ENCODE measurements around the gene PIP5K1B. TPM values are rescaled to one million over a fixed set of nuclear protein-coding genes. Genes with fewer than 3 reads are reported as not detected.

Gene PIP5K1B
- total RNA-seq, 1 experiment from 2014 or later: 9.0 TPM

GRCh38 chr9:68825762-68826472 lies 120.9 kb downstream of the PIP5K1B start:
- CTCF ChIA-PET: no interaction called here
- intact Hi-C loops (cut with micrococcal nuclease; ENCODE audit: unreplicated experiment): no loop called here

GRCh38 chr9:68827837-68828744 lies 123.1 kb downstream of the PIP5K1B start:
- Mint-ChIP-seq H3K4me3 (ENCODE audit: low read depth, unreplicated experiment) (no peak overlapping the region), H3K4me1 (ENCODE audit: low read depth, unreplicated experiment) (no peaks in the 10 kb centered on the region)
- CTCF ChIA-PET: no interaction called here

More at GRCh38 chr9:68825762-68826472, 120.9 kb downstream of the PIP5K1B start:
- BruUV-seq (replicated peaks): no TSS peak
- no peak for DNase-seq
- Mint-ChIP-seq H3K9me3 (ENCODE audit: low read depth, unreplicated experiment) (no peaks in the 10 kb centered on the region), H3K27me3 (ENCODE audit: unreplicated experiment) (no peaks in the 10 kb centered on the region), H3K4me3 (ENCODE audit: low read depth, unreplicated experiment) (no peak overlapping the region), H3K27ac (ENCODE audit: unreplicated experiment) (no peak overlapping the region), H3K36me3 (ENCODE audit: insufficient read depth, unreplicated experiment) (no peaks in the 10 kb centered on the region), H3K4me1 (ENCODE audit: low read depth, unreplicated experiment) (no peaks in the 10 kb centered on the region)
- no peak for TF ChIP-seq CTCF (IDR thresholded peaks at IDR 0.05; ENCODE audit: unreplicated experiment)

GRCh38 chr9:68832101-68832500 lies 127.1 kb downstream of the PIP5K1B start:
- H3K4me3 Mint-ChIP-seq (ENCODE audit: low read depth, unreplicated experiment): no peak overlapping the region
- peaks cover 10% of the 10 kb centered on the region for H3K27me3 Mint-ChIP-seq (ENCODE audit: unreplicated experiment)
- CTCF ChIA-PET: no interaction called here
- intact Hi-C loops (cut with micrococcal nuclease; ENCODE audit: unreplicated experiment): no loop called here
- BruUV-seq (replicated peaks): no TSS peak
- no peak overlapping the region for H3K27ac Mint-ChIP-seq (ENCODE audit: unreplicated experiment)
- TF ChIP-seq CTCF (IDR thresholded peaks at IDR 0.05; ENCODE audit: unreplicated experiment): no peak
- no peaks in the 10 kb centered on the region for H3K36me3 Mint-ChIP-seq (ENCODE audit: insufficient read depth, unreplicated experiment)
- no peaks in the 10 kb centered on the region for H3K4me1 Mint-ChIP-seq (ENCODE audit: low read depth, unreplicated experiment)
- no peak for DNase-seq
- peaks cover 2% of the 10 kb centered on the region for H3K9me3 Mint-ChIP-seq (ENCODE audit: low read depth, unreplicated experiment)

More at GRCh38 chr9:68827837-68828744, 123.1 kb downstream of the PIP5K1B start:
- Mint-ChIP-seq H3K36me3 (ENCODE audit: insufficient read depth, unreplicated experiment) (no peaks in the 10 kb centered on the region), H3K9me3 (ENCODE audit: low read depth, unreplicated experiment) (no peaks in the 10 kb centered on the region), H3K27me3 (ENCODE audit: unreplicated experiment) (peaks cover 1% of the 10 kb centered on the region), H3K27ac (ENCODE audit: unreplicated experiment) (no peak overlapping the region)
- intact Hi-C loops (cut with micrococcal nuclease; ENCODE audit: unreplicated experiment): no loop called here
- BruUV-seq (replicated peaks): no TSS peak
- no peak for TF ChIP-seq CTCF (IDR thresholded peaks at IDR 0.05; ENCODE audit: unreplicated experiment)
- DNase-seq: no peak

GRCh38 chr9:68832861-68833518 lies 128.0 kb downstream of the PIP5K1B start:
- no peak for DNase-seq
- peaks cover 10% of the 10 kb centered on the region for H3K27me3 Mint-ChIP-seq (ENCODE audit: unreplicated experiment)
- H3K27ac Mint-ChIP-seq (ENCODE audit: unreplicated experiment): no peak overlapping the region
- no peaks in the 10 kb centered on the region for H3K36me3 Mint-ChIP-seq (ENCODE audit: insufficient read depth, unreplicated experiment)
- peaks cover 2% of the 10 kb centered on the region for H3K9me3 Mint-ChIP-seq (ENCODE audit: low read depth, unreplicated experiment)
- intact Hi-C loops (cut with micrococcal nuclease; ENCODE audit: unreplicated experiment): no loop called here
- no peaks in the 10 kb centered on the region for H3K4me1 Mint-ChIP-seq (ENCODE audit: low read depth, unreplicated experiment)
- H3K4me3 Mint-ChIP-seq (ENCODE audit: low read depth, unreplicated experiment): no peak overlapping the region
- no TSS peak for BruUV-seq (replicated peaks)
- TF ChIP-seq CTCF (IDR thresholded peaks at IDR 0.05; ENCODE audit: unreplicated experiment): no peak
- CTCF ChIA-PET: no interaction called here

Measured in Calu3 (cell line).